SK-N-SH (cell line): Measurements from ENCODE around the gene BRAF. TPM values are rescaled to one million over a fixed set of nuclear protein-coding genes. Genes with fewer than 3 reads are reported as not detected.

Experiments used
- CTCF ChIA-PET: fragments of 300-600, 350-600 bp; formaldehyde crosslinking; extraction: SDS; loops from one replicate; lab custom pipeline; 2021; lab: Yijun Ruan, JAX
- POLR2A ChIA-PET: fragments of 350-600 bp; sonication (Branson Sonifier 250); formaldehyde crosslinking; extraction: SDS; loops from one replicate; lab custom pipeline; 2020; ENCODE audit warnings: antibody characterized with exemption, inconsistent platforms; lab: Yijun Ruan, JAX
- DNase-seq: peaks from one replicate; pipeline ENCODE4 v3.0.0; 2012
- H2AFZ ChIP-seq: fragments of 200-600 bp; sonication (generic); 2 replicates; pipeline ENCODE4 v1.8.1; 2016; ENCODE audit warnings: antibody characterized with exemption, mild to moderate bottlenecking, low read depth
- H3F3A ChIP-seq: fragments of 200-600 bp; sonication (generic); replicated peaks from 2 replicates; pipeline ENCODE3; 2016; ENCODE audit warnings: antibody characterized with exemption, mild to moderate bottlenecking; ENCODE audit not compliant: insufficient read depth
- H3K27ac ChIP-seq, 2 experiments: fragments of 200-500 bp in 1 of 2; fragments of 200-600 bp in 1 of 2; sonication (Bioruptor generic) in 1 of 2; sonication (generic), shearing (Covaris generic) in 1 of 2; 2 replicates each; pipeline versions ENCODE4 v1.5.1 to v1.6.1; 2014 to 2016; ENCODE audit warnings: low read depth in 2 of 2, inconsistent platforms in 1 of 2, low read length in 1 of 2, mild to moderate bottlenecking in 1 of 2, mixed read lengths in 1 of 2
- H3K27me3 ChIP-seq: fragments of 200-600 bp; sonication (generic), shearing (Covaris generic); 2 replicates; pipeline ENCODE4 v1.6.1; 2016; ENCODE audit warnings: mixed run types; ENCODE audit not compliant: insufficient read depth
- H3K36me3 ChIP-seq, 2 experiments: fragments of 200-500 bp in 1 of 2; fragments of 200-600 bp in 1 of 2; sonication (Bioruptor generic) in 1 of 2; sonication (generic) in 1 of 2; replicated peaks in 1 of 2; 2 replicates each; pipeline versions ENCODE3 to v1.5.1; 2014 to 2016; ENCODE audit warnings: low read length in 1 of 2, mild to moderate bottlenecking in 1 of 2; ENCODE audit not compliant: insufficient read depth in 2 of 2, control insufficient read depth in 1 of 2
- H3K4me1 ChIP-seq, 2 experiments: fragments of 200-500 bp in 1 of 2; fragments of 200-600 bp in 1 of 2; sonication (Bioruptor generic) in 1 of 2; sonication (generic), shearing (Covaris generic) in 1 of 2; 2 replicates each; pipeline versions ENCODE4 v1.5.1 to v1.6.1; 2014 to 2016; ENCODE audit warnings: low read depth in 1 of 2, low read length in 1 of 2, mixed run types in 1 of 2; ENCODE audit not compliant: insufficient read depth in 2 of 2, control insufficient read depth in 1 of 2
- H3K4me2 ChIP-seq: fragments of 200-600 bp; sonication (generic), shearing (Covaris generic); 2 replicates; pipeline ENCODE4 v1.6.1; 2017; ENCODE audit warnings: mixed run types
- H3K4me3 ChIP-seq, 2 experiments: fragments of 200-500 bp in 1 of 2; fragments of 200-600 bp in 1 of 2; sonication (Bioruptor generic) in 1 of 2; sonication (generic), shearing (Covaris generic) in 1 of 2; 2 replicates each; pipeline versions ENCODE4 v1.5.1 to v1.8.1; 2014 to 2016; ENCODE audit warnings: low read depth in 2 of 2, inconsistent platforms in 1 of 2, low read length in 1 of 2, mild to moderate bottlenecking in 1 of 2, mixed read lengths in 1 of 2, moderate library complexity in 1 of 2
- H3K79me2 ChIP-seq: fragments of 200-600 bp; sonication (generic); 2 replicates; pipeline ENCODE4 v1.8.1; 2017; ENCODE audit warnings: mild to moderate bottlenecking; ENCODE audit not compliant: insufficient read depth
- H3K9ac ChIP-seq: fragments of 200-600 bp; sonication (generic); 2 replicates; pipeline ENCODE4 v1.6.1; 2017; ENCODE audit warnings: mixed run types
- H3K9me2 ChIP-seq: fragments of 200-600 bp; sonication (generic); 2 replicates; pipeline ENCODE4 v1.6.1; 2017; ENCODE audit warnings: mixed run types
- H3K9me3 ChIP-seq: fragments of 200-600 bp; sonication (generic); 2 replicates; pipeline ENCODE4 v1.6.1; 2017; ENCODE audit warnings: mixed run types, mild to moderate bottlenecking, moderate library complexity
- H4K20me1 ChIP-seq: fragments of 200-600 bp; sonication (generic); 2 replicates; pipeline ENCODE4 v1.6.1; 2017; ENCODE audit warnings: mild to moderate bottlenecking, mixed run types; ENCODE audit not compliant: insufficient read depth
- ELF1 ChIP-seq: IDR thresholded peaks from 2 replicates; pipeline ENCODE4 v1.4.0; 2012
- EZH2phosphoT487 ChIP-seq: fragments of 200-600 bp; sonication (generic); IDR thresholded peaks from 2 replicates; pipeline ENCODE4 v1.6.1; 2017; ENCODE audit warnings: low read depth, mixed run types, mild to moderate bottlenecking, antibody characterized with exemption, moderate library complexity, borderline replicate concordance
- FOXM1 ChIP-seq: IDR thresholded peaks from 2 replicates; pipeline ENCODE4 v1.4.0; 2012; ENCODE audit warnings: low read depth, mild to moderate bottlenecking
- GABPA ChIP-seq: IDR thresholded peaks from 2 replicates; pipeline ENCODE4 v1.4.0; 2012; ENCODE audit warnings: low read depth, mild to moderate bottlenecking
- GATA2 ChIP-seq: sonication (generic); formaldehyde crosslinking; IDR thresholded peaks from 2 replicates; pipeline ENCODE4 v1.5.0; 2020; ENCODE audit warnings: mild to moderate bottlenecking, missing genetic modification reagents
- MAX ChIP-seq: IDR thresholded peaks from 2 replicates; pipeline ENCODE4 v1.4.0; 2012; ENCODE audit warnings: low read depth
- MEF2A ChIP-seq: IDR thresholded peaks from 2 replicates; pipeline ENCODE4 v1.4.0; 2012; ENCODE audit warnings: low read depth, borderline replicate concordance
- MXI1 ChIP-seq: IDR thresholded peaks from 2 replicates; pipeline ENCODE4 v1.6.1; 2012; ENCODE audit warnings: mild to moderate bottlenecking, low read depth, low read length, improper control_type of control experiment
- PBX3 ChIP-seq: IDR thresholded peaks from 2 replicates; pipeline ENCODE4; 2012
- RAD21 ChIP-seq: IDR thresholded peaks from 2 replicates; pipeline ENCODE4 v1.6.1; 2012; ENCODE audit warnings: mild to moderate bottlenecking, low read length
- RCOR1 ChIP-seq: fragments of 150-350 bp; IDR thresholded peaks from 2 replicates; pipeline ENCODE4 v1.6.1; 2017; ENCODE audit warnings: antibody characterized with exemption, low read length
- REST ChIP-seq: IDR thresholded peaks from 2 replicates; pipeline ENCODE4 v1.6.1; 2012; ENCODE audit warnings: mild to moderate bottlenecking, low read depth, low read length, moderate library complexity
- RFX5 ChIP-seq: IDR thresholded peaks from 2 replicates; pipeline ENCODE4 v1.6.1; 2012; ENCODE audit warnings: mild to moderate bottlenecking, improper control_type of control experiment, low read length
- RXRA ChIP-seq: IDR thresholded peaks from 2 replicates; pipeline ENCODE4 v1.4.0; 2012; ENCODE audit warnings: low read depth, mild to moderate bottlenecking, borderline replicate concordance
- SMC3 ChIP-seq: IDR thresholded peaks from 2 replicates; pipeline ENCODE4 v1.6.1; 2012; ENCODE audit warnings: low read depth, low read length, improper control_type of control experiment
- TCF12 ChIP-seq: IDR thresholded peaks from 2 replicates; pipeline ENCODE4 v1.4.0; 2012
- WGBS: methylation state at CpG from one replicate; pipeline ENCODE4 v1.1.6; 2017; ENCODE audit warnings: low lambda C conversion rate; 5-methylcytosine and 5-hydroxymethylcytosine counted together
- polyA plus RNA-seq, 3 experiments: library from polyadenylated mRNA; depleted of rRNA; stranded (reverse); fragments of >200 nt; gene quantifications; 2 replicates each; pipeline ENCODE4 v1.2.3, GENCODE V29; 2012
- TF ChIP-seq, protein P1 (sequence below): IDR thresholded peaks from 2 replicates; pipeline ENCODE4 v1.4.0; 2012; ENCODE audit warnings: low read depth, borderline replicate concordance
- TF ChIP-seq, protein P2 (sequence below): fragments of 150-350 bp; IDR thresholded peaks from 2 replicates; pipeline ENCODE4 v1.6.1; 2016; ENCODE audit warnings: mild to moderate bottlenecking, low read depth, low read length
- TF ChIP-seq, protein P3 (sequence below): IDR thresholded peaks from 2 replicates; pipeline ENCODE4 v1.4.0; 2012; ENCODE audit warnings: low read depth, borderline replicate concordance

The BRAF gene
- polyA plus RNA-seq, 1 of the 3 experiments (the other 2 are of a cell fraction), result 5.2 TPM

DNA sequence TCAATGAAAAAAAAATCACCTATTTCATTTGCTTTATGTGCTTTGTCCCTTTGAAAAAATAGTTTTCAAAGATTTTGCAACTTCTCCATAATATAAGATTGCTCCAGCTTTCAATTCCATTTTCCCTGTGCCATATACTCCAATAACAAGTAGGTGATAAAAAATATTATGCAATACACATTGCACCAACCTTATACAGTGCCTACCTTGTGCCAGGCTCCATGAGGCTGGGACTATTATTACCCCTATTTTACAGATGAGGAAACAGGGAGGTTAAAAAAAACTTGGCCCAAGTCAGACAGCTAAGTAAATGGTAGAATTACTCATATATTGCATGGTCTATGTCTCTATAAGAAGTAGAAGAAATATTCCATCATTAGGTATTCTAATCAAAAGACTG lies 57.8 kb downstream of the BRAF start (continued):
- TF ChIP-seq, protein P1, sequence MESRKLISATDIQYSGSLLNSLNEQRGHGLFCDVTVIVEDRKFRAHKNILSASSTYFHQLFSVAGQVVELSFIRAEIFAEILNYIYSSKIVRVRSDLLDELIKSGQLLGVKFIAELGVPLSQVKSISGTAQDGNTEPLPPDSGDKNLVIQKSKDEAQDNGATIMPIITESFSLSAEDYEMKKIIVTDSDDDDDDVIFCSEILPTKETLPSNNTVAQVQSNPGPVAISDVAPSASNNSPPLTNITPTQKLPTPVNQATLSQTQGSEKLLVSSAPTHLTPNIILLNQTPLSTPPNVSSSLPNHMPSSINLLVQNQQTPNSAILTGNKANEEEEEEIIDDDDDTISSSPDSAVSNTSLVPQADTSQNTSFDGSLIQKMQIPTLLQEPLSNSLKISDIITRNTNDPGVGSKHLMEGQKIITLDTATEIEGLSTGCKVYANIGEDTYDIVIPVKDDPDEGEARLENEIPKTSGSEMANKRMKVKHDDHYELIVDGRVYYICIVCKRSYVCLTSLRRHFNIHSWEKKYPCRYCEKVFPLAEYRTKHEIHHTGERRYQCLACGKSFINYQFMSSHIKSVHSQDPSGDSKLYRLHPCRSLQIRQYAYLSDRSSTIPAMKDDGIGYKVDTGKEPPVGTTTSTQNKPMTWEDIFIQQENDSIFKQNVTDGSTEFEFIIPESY, result no peak
- no peak for TF ChIP-seq MEF2A
- TF ChIP-seq SMC3, result no peak
- TF ChIP-seq GATA2 (CRISPR knock-in tag), result no peak
- no peak for TF ChIP-seq PBX3
- TF ChIP-seq ELF1, result no peak
- no peak for TF ChIP-seq TCF12
- TF ChIP-seq, all 33 proteins: peak for 0

DNA sequence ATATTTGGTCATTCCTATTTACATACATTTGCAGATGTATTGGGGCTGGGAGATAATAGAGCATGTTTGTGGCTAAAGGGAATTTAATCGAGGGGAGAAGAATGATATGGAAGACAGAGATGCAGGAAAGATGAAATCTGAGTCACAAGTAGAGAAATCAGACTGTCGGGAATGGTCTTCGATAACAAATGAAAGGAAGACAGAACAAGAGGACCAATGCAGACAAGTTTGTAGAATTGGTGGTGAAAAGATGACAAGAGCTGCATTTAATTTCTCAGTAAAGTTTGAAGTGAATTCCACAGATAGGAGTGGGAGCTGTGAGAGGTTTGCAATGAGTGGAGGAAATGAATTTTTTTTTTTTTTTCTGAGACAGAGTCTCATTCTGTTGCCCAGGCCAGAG lies 60.0 kb downstream of the BRAF start:
- peaks cover 45% of the 10 kb centered on the region for H4K20me1 ChIP-seq
- CTCF ChIA-PET, result interaction anchor here (0.6 kb wide), 1 partner anchor 12 kb away, joined by 3 read pairs; no protein-coding TSS in a partner anchor
- H3K9me2 ChIP-seq, result no peaks in the 10 kb centered on the region
- no peaks in the 10 kb centered on the region for H3K9me3 ChIP-seq
- no peak overlapping the region for H2AFZ ChIP-seq
- WGBS, result 95% methylated on average over 3 of the region's 3 CpGs
- H3K9ac ChIP-seq, result no peak overlapping the region
- no peak overlapping the region for H3K27ac ChIP-seq
- DNase-seq, result no peak
- no peaks in the 10 kb centered on the region for H3K27me3 ChIP-seq
- H3K36me3 ChIP-seq, result no peaks in the 10 kb centered on the region
- H3K79me2 ChIP-seq, result peaks cover 96% of the 10 kb centered on the region
- no peaks in the 10 kb centered on the region; a peak in 2 of 4 replicates for H3K4me1 ChIP-seq
- H3F3A ChIP-seq, result no peaks in the 10 kb centered on the region
- POLR2A ChIA-PET, result no interaction called here
- TF ChIP-seq RAD21 (no peak), EZH2phosphoT487 (no peak), MXI1 (no peak), RXRA (no peak), MAX (no peak), RFX5 (no peak)
- no peak overlapping the region for H3K4me3 ChIP-seq
- H3K4me2 ChIP-seq, result no peak overlapping the region

DNA sequence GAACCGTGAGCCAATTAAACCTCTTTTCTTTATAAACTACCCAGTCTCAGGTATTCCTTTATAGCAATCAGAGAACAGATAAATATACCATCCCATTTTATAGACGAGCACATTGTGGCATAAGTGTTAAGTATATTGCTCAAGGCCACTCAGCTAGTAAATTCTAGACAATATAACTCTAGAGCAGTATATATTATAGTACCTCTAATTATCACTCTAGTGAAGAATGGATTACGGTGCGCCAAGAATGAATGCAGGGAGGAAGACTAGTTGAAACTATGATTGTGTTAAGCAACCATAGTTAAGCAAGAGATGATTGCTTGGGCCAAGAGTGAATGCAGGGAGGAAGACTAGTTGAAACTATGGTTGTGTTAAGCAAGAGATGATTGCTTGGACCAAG lies 60.9 kb downstream of the BRAF start:
- Histone ChIP-seq H2AFZ (no peak overlapping the region), H3K9me3 (no peaks in the 10 kb centered on the region), H3K79me2 (peaks cover 96% of the 10 kb centered on the region), H3K9ac (no peak overlapping the region), H3F3A (no peaks in the 10 kb centered on the region), H3K4me2 (no peak overlapping the region), H3K27me3 (no peaks in the 10 kb centered on the region), H3K9me2 (no peaks in the 10 kb centered on the region), H4K20me1 (peaks cover 44% of the 10 kb centered on the region), H3K36me3 (no peaks in the 10 kb centered on the region), H3K4me3 (no peak overlapping the region), H3K27ac (no peak overlapping the region), H3K4me1 (no peaks in the 10 kb centered on the region; a peak in 1 of 4 replicates)
- ChIA-PET CTCF (no interaction called here), POLR2A (no interaction called here)
- WGBS, result 97% methylated on average over 4 of the region's 4 CpGs
- no peak for DNase-seq
- TF ChIP-seq REST (no peak), RAD21 (no peak), GATA2 (CRISPR knock-in tag) (no peak), FOXM1 (no peak), RCOR1 (no peak), GABPA (no peak), MEF2A (no peak)
- TF ChIP-seq, protein P2, sequence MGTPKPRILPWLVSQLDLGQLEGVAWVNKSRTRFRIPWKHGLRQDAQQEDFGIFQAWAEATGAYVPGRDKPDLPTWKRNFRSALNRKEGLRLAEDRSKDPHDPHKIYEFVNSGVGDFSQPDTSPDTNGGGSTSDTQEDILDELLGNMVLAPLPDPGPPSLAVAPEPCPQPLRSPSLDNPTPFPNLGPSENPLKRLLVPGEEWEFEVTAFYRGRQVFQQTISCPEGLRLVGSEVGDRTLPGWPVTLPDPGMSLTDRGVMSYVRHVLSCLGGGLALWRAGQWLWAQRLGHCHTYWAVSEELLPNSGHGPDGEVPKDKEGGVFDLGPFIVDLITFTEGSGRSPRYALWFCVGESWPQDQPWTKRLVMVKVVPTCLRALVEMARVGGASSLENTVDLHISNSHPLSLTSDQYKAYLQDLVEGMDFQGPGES, result no peak
- TF ChIP-seq, protein P3, sequence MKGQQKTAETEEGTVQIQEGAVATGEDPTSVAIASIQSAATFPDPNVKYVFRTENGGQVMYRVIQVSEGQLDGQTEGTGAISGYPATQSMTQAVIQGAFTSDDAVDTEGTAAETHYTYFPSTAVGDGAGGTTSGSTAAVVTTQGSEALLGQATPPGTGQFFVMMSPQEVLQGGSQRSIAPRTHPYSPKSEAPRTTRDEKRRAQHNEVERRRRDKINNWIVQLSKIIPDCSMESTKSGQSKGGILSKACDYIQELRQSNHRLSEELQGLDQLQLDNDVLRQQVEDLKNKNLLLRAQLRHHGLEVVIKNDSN, result no peak
